HG03571 (cell line): ENCODE results near the gene CLSTN1.

ENCODE experiments used
- ATAC-seq: cut with Tn5 transposase; IDR thresholded peaks from one replicate; pipeline ENCODE4 v1.9.1; 2021; ENCODE audit not compliant: unreplicated experiment

CLSTN1 gene

GRCh38 chr1:9823943-9824701, at the start of gene CLSTN1:
Gene CLSTN1, minus strand, starts transcription at chr1:9823965. Its CDS starts 232 bp downstream, at chr1:9823733.
- peak; percentile 63 for ATAC-seq

GRCh38 chr1:9873385-9873784, 49.6 kb upstream of the CLSTN1 start:
- no peak for ATAC-seq

GRCh38 chr1:9872430-9873165, 48.8 kb upstream of the CLSTN1 start:
- ATAC-seq = no peak

GRCh38 chr1:9871707-9872425, 48.1 kb upstream of the CLSTN1 start:
- ATAC-seq = no peak

GRCh38 chr1:9871021-9871420, 47.3 kb upstream of the CLSTN1 start:
- no peak for ATAC-seq

- ATAC-seq = no peak
These were observed 46.8 kb upstream of the CLSTN1 start for GRCh38 chr1:9870572-9870971.

- ATAC-seq = no peak
These were observed 46.1 kb upstream of the CLSTN1 start for GRCh38 chr1:9869831-9870251.

GRCh38 chr1:9868244-9868590, 44.5 kb upstream of the CLSTN1 start:
- ATAC-seq = no peak

- ATAC-seq = no peak
These were observed 43.9 kb upstream of the CLSTN1 start for GRCh38 chr1:9867408-9868243.

- ATAC-seq = no peak
These were observed 43.1 kb upstream of the CLSTN1 start for GRCh38 chr1:9866836-9867235.

- ATAC-seq = no peak
These were observed 42.0 kb upstream of the CLSTN1 start for GRCh38 chr1:9865724-9866123.

GRCh38 chr1:9863371-9863770, 39.6 kb upstream of the CLSTN1 start:
- no peak for ATAC-seq

- ATAC-seq = no peak
These were observed 37.6 kb upstream of the CLSTN1 start for GRCh38 chr1:9861360-9861759.

- ATAC-seq = no peak
These were observed 37.1 kb upstream of the CLSTN1 start for GRCh38 chr1:9860887-9861286.

GRCh38 chr1:9859281-9860014, 35.7 kb upstream of the CLSTN1 start:
- no peak for ATAC-seq

- ATAC-seq = no peak
These were observed 34.7 kb upstream of the CLSTN1 start for GRCh38 chr1:9858293-9859035.

- ATAC-seq = no peak
These were observed 31.4 kb upstream of the CLSTN1 start for GRCh38 chr1:9855186-9855585.

GRCh38 chr1:9853249-9853595, 29.5 kb upstream of the CLSTN1 start:
- ATAC-seq = no peak

GRCh38 chr1:9852410-9853248, 28.9 kb upstream of the CLSTN1 start:
- ATAC-seq = no peak
